PC-3 (cell line): ENCODE data around the gene MDC1. TPM values are rescaled to one million over a fixed set of nuclear protein-coding genes. Genes with fewer than 3 reads are reported as not detected.

Source experiments
- ATAC-seq: fragments of 200-7000 bp; cut with Tn5 transposase; 2 replicates; pipeline ENCODE4 v1.9.1; 2020; ENCODE audit warnings: mild to moderate bottlenecking, moderate library complexity
- BruUV-seq: library from RNA; stranded (reverse); fragments of 400-500 nt; replicated peaks from 2 replicates; lab custom pipeline; 2021; lab: Mats Ljungman, UMichigan
- CTCF ChIA-PET: fragments of 300-600 bp; sonication (Branson Sonifier 250); formaldehyde crosslinking; loops from one replicate; lab custom pipeline; 2022; ENCODE audit warnings: antibody characterized with exemption; lab: Charles Lee
- POLR2A ChIA-PET: fragments of 300-600 bp; sonication (Branson Sonifier 250); formaldehyde crosslinking; loops from one replicate; lab custom pipeline; 2022; ENCODE audit warnings: antibody characterized with exemption; ENCODE audit not compliant: unreplicated experiment; lab: Charles Lee
- DNase-seq: peaks from one replicate; pipeline ENCODE4 v3.0.0-alpha.2; 2015
- H2AFZ ChIP-seq: fragments of 300-600 bp; sonication (generic); 2 replicates; pipeline ENCODE4 v1.6.0; 2016; ENCODE audit warnings: antibody characterized with exemption, low read length
- H3F3A ChIP-seq: fragments of 300-600 bp; sonication (generic); one replicate; pipeline ENCODE4 v1.6.0; 2017; ENCODE audit warnings: antibody characterized with exemption, low read length, control low read depth, mild to moderate bottlenecking; ENCODE audit not compliant: unreplicated experiment
- H3K27ac ChIP-seq: fragments of 300-600 bp; sonication (generic); 2 replicates; pipeline ENCODE4 v1.5.1; 2016; ENCODE audit warnings: mild to moderate bottlenecking, low read length
- H3K27me3 ChIP-seq: fragments of 300-600 bp; sonication (generic); 2 replicates; pipeline ENCODE4 v1.6.1; 2016; ENCODE audit warnings: low read length, mixed read lengths
- H3K36me3 ChIP-seq: fragments of 300-600 bp; sonication (generic); 2 replicates; pipeline ENCODE4 v1.6.1; 2016; ENCODE audit warnings: low read depth, mixed run types, low read length, mixed read lengths
- H3K4me1 ChIP-seq: fragments of 300-600 bp; sonication (generic); 2 replicates; pipeline ENCODE4 v1.5.1; 2016; ENCODE audit warnings: low read length; ENCODE audit not compliant: insufficient read depth
- H3K4me2 ChIP-seq: fragments of 300-600 bp; sonication (generic); 2 replicates; pipeline ENCODE4 v1.6.0; 2016; ENCODE audit warnings: low read length
- H3K4me3 ChIP-seq: fragments of 300-600 bp; sonication (generic); 2 replicates; pipeline ENCODE4 v1.5.1; 2016; ENCODE audit warnings: mild to moderate bottlenecking, low read length, mixed read lengths
- H3K79me2 ChIP-seq: fragments of 300-600 bp; sonication (generic); 2 replicates; pipeline ENCODE4 v1.6.1; 2017; ENCODE audit warnings: low read length, mixed read lengths
- H3K9ac ChIP-seq: fragments of 300-600 bp; sonication (generic); 2 replicates; pipeline ENCODE4 v1.6.0; 2016; ENCODE audit warnings: mild to moderate bottlenecking, low read length
- H3K9me2 ChIP-seq: fragments of 300-600 bp; sonication (generic); replicated peaks from 2 replicates; pipeline ENCODE4 v1.6.1; 2016; ENCODE audit warnings: mixed run types, low read length, mixed read lengths
- H3K9me3 ChIP-seq: fragments of 300-600 bp; sonication (generic); 2 replicates; pipeline ENCODE4 v1.6.1; 2016; ENCODE audit warnings: low read length, mixed read lengths
- H4K20me1 ChIP-seq: fragments of 300-600 bp; sonication (generic); 2 replicates; pipeline ENCODE4 v1.6.1; 2016; ENCODE audit warnings: low read length, mixed read lengths
- CTCF ChIP-seq: fragments of 300-600 bp; sonication (generic); conservative IDR thresholded peaks from 2 replicates; pipeline ENCODE4 v1.5.1; 2017; ENCODE audit warnings: antibody characterized with exemption, low read depth, mild to moderate bottlenecking, low read length
- EZH2 ChIP-seq: fragments of 300-600 bp; sonication (generic); IDR thresholded peaks from one replicate; pipeline ENCODE4 v1.6.1; 2017; ENCODE audit warnings: antibody characterized with exemption, mild to moderate bottlenecking, low read length; ENCODE audit not compliant: unreplicated experiment
- EZH2phosphoT487 ChIP-seq: fragments of 300-600 bp; sonication (generic); IDR thresholded peaks from 2 replicates; pipeline ENCODE4 v1.6.1; 2018; ENCODE audit warnings: mild to moderate bottlenecking, antibody characterized with exemption, low read length, borderline replicate concordance
- intact Hi-C: fragments of 100-400 bp; cut with micrococcal nuclease; formaldehyde crosslinking; loops from 2 replicates; pipeline ENCODE4 v1.9.0; 2023
- total RNA-seq: library from RNA; depleted of rRNA; stranded (reverse); fragments of >200 nt; gene quantifications from 2 replicates; pipeline ENCODE4 v1.2.3, GENCODE V29; 2014

MDC1 gene
- total RNA-seq, 1 experiment from 2014 or later = 19.6 TPM

GRCh38 chr6:30678964-30679726 is 37.9 kb downstream of the MDC1 start:
- Histone ChIP-seq H3F3A (no peaks in the 10 kb centered on the region), H4K20me1 (no peaks in the 10 kb centered on the region), H3K4me2 (peak overlapping the region; percentile 87), H3K4me1 (peaks cover 43% of the 10 kb centered on the region), H3K36me3 (peaks cover 23% of the 10 kb centered on the region), H3K27ac (no peak overlapping the region), H3K4me3 (peak overlapping the region; percentile 26; the same call in 1 of the 2 replicates), H3K9me2 (no peaks in the 10 kb centered on the region), H3K79me2 (peaks cover 56% of the 10 kb centered on the region), H2AFZ (no peak overlapping the region), H3K27me3 (no peaks in the 10 kb centered on the region), H3K9me3 (no peaks in the 10 kb centered on the region), H3K9ac (no peak overlapping the region)
- intact Hi-C loops = no loop called here
- no TSS peak for BruUV-seq
- ChIA-PET CTCF (interaction anchor here (0.5 to 1.2 kb wide), 4 partner anchors 8 to 400 kb away, joined by 3 to 8 read pairs (median 6); no protein-coding TSS in a partner anchor), POLR2A (no interaction called here)
- TF ChIP-seq EZH2 (no peak), EZH2phosphoT487 (no peak), CTCF (peak; percentile 97)
- DNase-seq = peak; percentile 76
- peak; percentile 16 for ATAC-seq

- TF ChIP-seq CTCF (no peak), EZH2phosphoT487 (no peak), EZH2 (no peak)
- H3K79me2 ChIP-seq = peaks cover 43% of the 10 kb centered on the region
- H3K4me3 ChIP-seq = no peak overlapping the region
- ChIA-PET POLR2A (interaction anchor here (0.6 kb wide), 1 partner anchor 8 kb away, joined by 3 read pairs; no protein-coding TSS in a partner anchor), CTCF (no interaction called here)
- no peaks in the 10 kb centered on the region for H3K9me2 ChIP-seq
- H3K9ac ChIP-seq = no peak overlapping the region
- no TSS peak for BruUV-seq
- H3F3A ChIP-seq = no peaks in the 10 kb centered on the region
- H2AFZ ChIP-seq = no peak overlapping the region
- peaks cover 24% of the 10 kb centered on the region for H3K4me1 ChIP-seq
- intact Hi-C loops = no loop called here
- no peaks in the 10 kb centered on the region for H3K9me3 ChIP-seq
- no peaks in the 10 kb centered on the region for H3K27me3 ChIP-seq
- H3K27ac ChIP-seq = no peak overlapping the region
- H3K4me2 ChIP-seq = no peak overlapping the region
- DNase-seq = no peak
- ATAC-seq = no peak
- no peaks in the 10 kb centered on the region for H4K20me1 ChIP-seq
- H3K36me3 ChIP-seq = peaks cover 23% of the 10 kb centered on the region
Measured at GRCh38 chr6:30676660-30677285, 40.3 kb downstream of the MDC1 start.
